Neutrophil (primary cell): ENCODE measurements around the gene TGFBR3L.
A peak's percentile ranks its signal among the peaks of the same experiment; 100 is the strongest.
"Not testable (repeated sequence)": the region's sequence is repeated elsewhere in the genome, so short reads cannot be mapped to it uniquely, and the experiment has no call there.

Source experiments
- H3K27ac ChIP-seq: fragments of 200-600 bp; sonication (generic); 2 replicates; pipeline ENCODE4 v1.5.1; 2016; ENCODE audit warnings: mild to moderate bottlenecking, moderate library complexity
- H3K27me3 ChIP-seq: fragments of 200-600 bp; sonication (generic); 2 replicates; pipeline ENCODE4 v1.6.0; 2016; ENCODE audit warnings: mild to moderate bottlenecking
- H3K36me3 ChIP-seq: fragments of 200-600 bp; sonication (generic); 2 replicates; pipeline ENCODE4 v1.5.1; 2017
- H3K4me1 ChIP-seq, 2 experiments: fragments of 200-600 bp in 1 of 2; sonication (generic) in 1 of 2; 1 replicate in 1 of 2; 2 replicates in 1 of 2; pipeline versions ENCODE4 v1.5.1 to v1.6.1; 2013 to 2016; ENCODE audit warnings: low read depth in 1 of 2, low read length in 1 of 2, mild to moderate bottlenecking in 1 of 2, moderate library complexity in 1 of 2; ENCODE audit not compliant: control insufficient read depth in 1 of 2, insufficient read depth in 1 of 2
- H3K4me3 ChIP-seq, 2 experiments: fragments of 200-600 bp in 1 of 2; sonication (generic) in 1 of 2; 1 replicate in 1 of 2; 2 replicates in 1 of 2; pipeline ENCODE4 v1.5.1; 2013 to 2016; ENCODE audit warnings: low read depth in 1 of 2, low read length in 1 of 2, mild to moderate bottlenecking in 1 of 2, moderate library complexity in 1 of 2
- H3K9me3 ChIP-seq: fragments of 200-600 bp; sonication (generic); 2 replicates; pipeline ENCODE4 v1.5.1; 2016
- TF ChIP-seq, protein P1 (sequence below): fragments of 200-600 bp; sonication (generic); IDR thresholded peaks from 2 replicates; pipeline ENCODE4 v1.5.1; 2016; ENCODE audit warnings: antibody characterized with exemption

Gene TGFBR3L

DNA sequence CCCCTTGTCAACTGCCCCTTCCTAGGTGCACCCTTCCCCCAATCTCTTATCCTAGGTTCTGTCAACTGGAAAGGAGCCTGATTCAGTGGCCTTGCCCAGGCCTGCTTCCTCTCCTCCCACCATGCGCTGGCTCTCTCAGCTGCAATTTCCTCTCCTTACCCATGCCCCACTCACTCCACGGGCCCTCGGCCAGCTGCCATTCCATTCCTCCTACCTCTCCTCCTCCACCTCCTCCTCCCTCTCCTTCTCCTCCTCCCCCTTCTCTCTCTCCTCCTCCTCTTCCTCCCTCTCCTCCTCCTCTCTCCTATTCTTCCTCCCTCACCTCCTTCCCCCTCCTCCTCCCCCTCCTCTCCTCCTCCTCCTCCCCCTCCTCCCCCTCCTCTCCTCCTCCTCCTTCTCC, 38.4 kb downstream of the TGFBR3L start:
- no peaks in the 10 kb centered on the region for H3K9me3 ChIP-seq
- H3K4me1 ChIP-seq = peaks cover 11 to 12% of the 10 kb centered on the region in 2 experiments
- H3K27me3 ChIP-seq = no peaks in the 10 kb centered on the region
- no peak overlapping the region for H3K4me3 ChIP-seq
- no peak overlapping the region for H3K27ac ChIP-seq
- no peaks in the 10 kb centered on the region for H3K36me3 ChIP-seq
- TF ChIP-seq, protein P1, sequence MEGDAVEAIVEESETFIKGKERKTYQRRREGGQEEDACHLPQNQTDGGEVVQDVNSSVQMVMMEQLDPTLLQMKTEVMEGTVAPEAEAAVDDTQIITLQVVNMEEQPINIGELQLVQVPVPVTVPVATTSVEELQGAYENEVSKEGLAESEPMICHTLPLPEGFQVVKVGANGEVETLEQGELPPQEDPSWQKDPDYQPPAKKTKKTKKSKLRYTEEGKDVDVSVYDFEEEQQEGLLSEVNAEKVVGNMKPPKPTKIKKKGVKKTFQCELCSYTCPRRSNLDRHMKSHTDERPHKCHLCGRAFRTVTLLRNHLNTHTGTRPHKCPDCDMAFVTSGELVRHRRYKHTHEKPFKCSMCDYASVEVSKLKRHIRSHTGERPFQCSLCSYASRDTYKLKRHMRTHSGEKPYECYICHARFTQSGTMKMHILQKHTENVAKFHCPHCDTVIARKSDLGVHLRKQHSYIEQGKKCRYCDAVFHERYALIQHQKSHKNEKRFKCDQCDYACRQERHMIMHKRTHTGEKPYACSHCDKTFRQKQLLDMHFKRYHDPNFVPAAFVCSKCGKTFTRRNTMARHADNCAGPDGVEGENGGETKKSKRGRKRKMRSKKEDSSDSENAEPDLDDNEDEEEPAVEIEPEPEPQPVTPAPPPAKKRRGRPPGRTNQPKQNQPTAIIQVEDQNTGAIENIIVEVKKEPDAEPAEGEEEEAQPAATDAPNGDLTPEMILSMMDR = no peak

DNA sequence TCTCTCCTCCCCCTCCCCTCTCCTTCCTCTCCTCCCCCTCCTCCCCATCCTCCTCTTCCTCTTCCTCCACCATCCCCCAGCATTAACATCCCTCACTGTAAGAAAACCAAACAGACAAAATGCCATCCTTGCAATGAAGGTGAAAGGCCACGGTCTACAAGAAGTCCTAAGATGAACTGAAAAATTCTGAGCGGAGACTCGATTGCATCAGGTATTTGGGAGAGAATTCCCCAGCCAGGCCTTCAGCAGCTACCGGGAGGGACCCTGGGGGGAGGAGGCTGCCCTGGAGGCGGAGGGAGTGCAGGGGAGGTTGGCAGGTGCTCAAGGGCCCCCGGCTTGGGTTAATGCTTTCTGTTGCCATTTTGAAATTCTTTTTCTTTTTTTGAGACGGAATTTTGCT, 38.9 kb downstream of the TGFBR3L start:
- no peaks in the 10 kb centered on the region for H3K9me3 ChIP-seq
- H3K4me1 ChIP-seq = peaks cover 11 to 12% of the 10 kb centered on the region in 2 experiments
- H3K4me3 ChIP-seq = no peak overlapping the region
- H3K27ac ChIP-seq = no peak overlapping the region
- TF ChIP-seq, protein P1 = no peak
- H3K36me3 ChIP-seq = no peaks in the 10 kb centered on the region
- H3K27me3 ChIP-seq = no peaks in the 10 kb centered on the region

DNA sequence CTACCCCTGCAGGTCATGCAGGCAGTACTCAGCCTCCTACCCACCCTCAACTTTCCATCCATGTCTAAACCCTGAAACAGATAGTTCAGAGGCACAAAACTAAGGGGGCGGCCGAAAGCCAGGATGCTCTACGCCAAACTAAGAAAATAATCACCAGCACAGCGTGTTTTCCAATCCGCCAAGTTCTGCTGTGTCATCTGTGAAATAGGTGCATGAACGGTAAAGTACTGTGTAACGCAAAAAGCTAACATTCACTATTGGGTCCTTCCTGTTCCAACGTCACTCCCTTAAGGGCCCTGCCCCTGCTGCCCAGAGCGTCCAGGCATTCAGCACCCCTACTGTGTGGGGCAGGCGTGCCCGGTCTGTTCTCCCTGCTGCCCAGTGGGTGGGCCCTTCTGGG, 41.1 kb downstream of the TGFBR3L start:
- Histone ChIP-seq H3K9me3 (no peaks in the 10 kb centered on the region), H3K36me3 (peaks cover 8% of the 10 kb centered on the region), H3K27me3 (no peaks in the 10 kb centered on the region), H3K4me1 (peaks cover 12 to 16% of the 10 kb centered on the region in 2 experiments), H3K27ac (no peak overlapping the region), H3K4me3 (no peak overlapping the region)
- TF ChIP-seq, protein P1 = no peak

- TF ChIP-seq, protein P1 = no peak
- H3K4me3 ChIP-seq = no peak overlapping the region
- peaks cover 5% of the 10 kb centered on the region in 2 experiments for H3K4me1 ChIP-seq
- H3K27ac ChIP-seq = no peak overlapping the region
- no peaks in the 10 kb centered on the region for H3K27me3 ChIP-seq
- H3K36me3 ChIP-seq = peaks cover 38% of the 10 kb centered on the region
- H3K9me3 ChIP-seq = no peaks in the 10 kb centered on the region
Observed at GRCh38 chr19:7959211-7959610, 44.6 kb downstream of the TGFBR3L start.

GRCh38 chr19:7961082-7961481, 46.5 kb downstream of the TGFBR3L start:
- H3K4me3 ChIP-seq, H3K4me1 ChIP-seq, H3K27ac ChIP-seq, H3K27me3 ChIP-seq, H3K9me3 ChIP-seq: not testable (repeated sequence)
- peaks cover 55% of the 10 kb centered on the region for H3K36me3 ChIP-seq

- H3K27ac ChIP-seq = peak overlapping the region; percentile 23
- H3K4me1 ChIP-seq = peaks cover 5% of the 10 kb centered on the region in 2 experiments
- TF ChIP-seq, protein P1 = no peak
- H3K27me3 ChIP-seq = no peaks in the 10 kb centered on the region
- no peaks in the 10 kb centered on the region for H3K9me3 ChIP-seq
- H3K4me3 ChIP-seq = no peak overlapping the region
- H3K36me3 ChIP-seq = peaks cover 65% of the 10 kb centered on the region
Observed at GRCh38 chr19:7961920-7962626, 47.4 kb downstream of the TGFBR3L start.
